Left colon (tissue), 2 donors: ENCODE measurements around the gene AFDN. TPM values are rescaled to one million over a fixed set of nuclear protein-coding genes. Genes with fewer than 3 reads are reported as not detected.

Source experiments
- ATAC-seq: fragments of 200-7000 bp; cut with Tn5 transposase; one replicate; pipeline ENCODE4 v1.9.1; 2020; ENCODE audit warnings: mild to moderate bottlenecking, moderate library complexity
- DNase-seq, 2 donors: peaks; one replicate each; pipeline ENCODE4 v3.0.0-alpha.2; 2020
- intact Hi-C, 2 donors: fragments of 100-400 bp; cut with DNase I in 1 of 2; cut with micrococcal nuclease in 1 of 2; formaldehyde crosslinking; loops; one replicate each; pipeline versions ENCODE4 v1.11.2 to v1.14.0; 2022; cut with DNase I, micrococcal nuclease
- total RNA-seq, 2 donors: library from RNA; stranded (reverse); fragmentation: NEBNext Ultra II Directional; extraction: Animal tissue kit (Norgen Biotek cat#: 25700); gene quantifications; one replicate each; pipeline ENCODE4 v1.2.1, GENCODE V29; 2021
- donor health status: DM: no; HTN: no; CAD: no.
- donor health status: DM: yes; HTN: yes; CAD: no.

Gene AFDN
- total RNA-seq, 2 donors from 2014 or later = 194 to 228 TPM

DNA sequence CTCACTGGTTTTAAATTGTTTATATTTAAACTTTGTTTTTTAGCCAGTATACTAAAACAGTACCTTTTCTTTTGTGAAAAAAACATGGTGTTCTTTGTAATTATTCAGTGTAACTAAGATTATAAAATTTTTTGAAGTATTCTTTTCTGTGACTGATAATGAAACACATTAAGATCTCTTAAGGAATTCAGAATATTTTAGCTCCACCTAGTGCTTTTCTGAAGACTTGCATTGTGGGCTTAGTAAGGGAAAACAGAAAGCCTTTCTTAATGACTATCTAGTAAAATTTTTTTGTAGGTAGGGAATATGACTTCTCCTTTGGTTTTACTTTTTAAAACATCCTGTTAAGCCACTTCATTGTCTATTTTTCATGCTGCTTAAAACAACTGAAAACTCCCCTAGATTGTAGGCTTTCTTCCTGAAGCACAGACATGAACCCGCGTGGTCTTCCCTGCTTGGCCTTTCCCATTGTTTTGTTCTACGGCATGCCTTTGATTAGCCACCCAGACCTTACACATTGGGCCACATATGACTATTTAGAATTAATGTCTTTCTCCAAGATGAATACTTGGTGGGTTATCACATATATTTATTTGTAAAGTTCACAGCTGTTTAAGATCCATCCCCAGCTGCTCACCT lies 72.1 kb downstream of the AFDN start:
- intact Hi-C loops = no loop called here
- ATAC-seq = peak; percentile 68
- no peak for DNase-seq

DNA sequence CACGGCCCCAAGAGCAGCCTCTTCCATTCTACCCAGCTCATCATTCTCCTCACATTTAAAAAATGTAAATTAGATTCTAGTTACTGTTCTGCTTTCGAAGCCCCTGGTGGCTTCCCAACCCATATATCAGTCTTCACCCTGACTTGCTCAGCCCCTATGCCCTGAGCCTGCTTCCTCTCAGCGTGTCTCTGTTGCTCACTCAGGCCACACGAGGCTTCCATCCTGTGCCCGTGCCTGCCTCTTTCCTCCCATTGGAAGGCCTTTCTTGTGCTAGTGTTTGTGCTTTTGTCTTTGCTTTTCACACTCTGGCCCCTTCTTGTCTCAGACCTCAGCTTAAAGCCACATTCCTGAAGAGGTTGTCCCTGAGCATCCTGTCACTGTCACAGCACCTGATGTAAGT lies 78.1 kb downstream of the AFDN start:
- intact Hi-C loops = no loop called here
- DNase-seq (no peak), ATAC-seq (no peak)

- peak; percentile 58 to 78 for DNase-seq
- ATAC-seq = peak; percentile 93
- intact Hi-C loops = no loop called here
These were observed 80.2 kb downstream of the AFDN start for GRCh38 chr6:167906899-167907298.

GRCh38 chr6:167907837-167908681 lies 81.3 kb downstream of the AFDN start:
- intact Hi-C loops = no loop called here
- DNase-seq (peak; percentile 38 to 46), ATAC-seq (peak; percentile 73)

DNA sequence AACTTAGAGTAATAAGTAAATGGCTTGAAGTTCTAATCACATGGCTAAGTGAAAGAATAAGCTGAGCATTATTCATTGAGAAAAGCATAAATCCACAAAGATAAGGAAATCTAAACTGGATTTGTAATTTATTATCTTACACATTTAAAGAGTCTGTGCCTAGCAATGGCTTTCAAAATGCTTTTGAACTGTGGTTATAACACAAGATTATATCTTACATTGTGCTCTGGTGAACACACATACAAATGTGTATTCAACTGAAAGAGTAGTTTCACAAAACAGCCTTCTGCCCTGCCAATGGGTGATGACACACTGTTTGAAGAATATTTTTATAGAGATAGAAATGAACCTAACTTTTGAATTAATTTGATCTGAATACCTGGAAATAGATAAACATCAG lies 83.3 kb downstream of the AFDN start:
- ATAC-seq (no peak), DNase-seq (no peak)
- intact Hi-C loops = no loop called here

DNA sequence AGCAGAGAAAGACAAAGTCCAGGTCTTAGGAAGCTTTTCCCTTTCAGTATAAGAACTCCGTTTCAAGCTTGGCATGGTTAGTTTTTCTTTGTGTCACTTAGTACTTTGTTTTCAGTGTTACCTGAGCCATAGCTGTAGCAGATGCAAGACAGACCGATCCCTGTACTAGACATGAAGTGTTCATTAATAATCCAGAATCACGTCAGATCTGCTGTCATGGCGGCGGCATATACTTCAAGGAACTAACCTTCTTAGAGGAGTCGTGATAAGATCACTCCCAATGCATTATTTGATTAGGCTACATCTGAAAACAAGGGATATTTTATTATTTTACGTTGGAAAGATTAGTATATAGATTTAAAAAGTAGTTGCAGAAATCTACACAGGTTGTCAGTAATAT lies 83.9 kb downstream of the AFDN start:
- DNase-seq (no peak), ATAC-seq (no peak)
- intact Hi-C loops = no loop called here

DNA sequence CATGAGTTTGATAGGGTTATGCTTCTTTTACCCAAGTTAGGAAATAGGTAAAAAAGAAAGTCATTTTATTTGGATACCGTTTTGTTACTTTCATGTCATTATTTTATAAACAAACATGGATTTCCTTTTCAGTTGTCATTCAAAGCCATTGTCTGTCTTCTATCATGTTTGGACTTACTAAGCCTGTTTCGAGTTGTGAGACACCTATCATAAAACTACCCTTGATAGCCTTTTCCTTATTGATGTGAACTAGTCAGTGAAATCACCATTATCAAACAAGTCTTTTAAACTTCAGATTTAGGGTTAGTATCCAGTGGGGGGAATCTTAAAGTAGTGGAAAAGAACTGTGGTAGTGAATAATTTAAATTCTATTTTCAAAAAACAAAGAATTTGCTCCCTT lies 85.8 kb downstream of the AFDN start:
- intact Hi-C loops = no loop called here
- ATAC-seq = peak; percentile 69
- DNase-seq = no peak

- intact Hi-C loops = no loop called here
- no peak for ATAC-seq
- DNase-seq = no peak
These were observed 87.0 kb downstream of the AFDN start for GRCh38 chr6:167913699-167914098.

GRCh38 chr6:167915139-167915538 lies 88.4 kb downstream of the AFDN start:
- ATAC-seq = no peak
- DNase-seq = no peak
- intact Hi-C loops = no loop called here

DNA sequence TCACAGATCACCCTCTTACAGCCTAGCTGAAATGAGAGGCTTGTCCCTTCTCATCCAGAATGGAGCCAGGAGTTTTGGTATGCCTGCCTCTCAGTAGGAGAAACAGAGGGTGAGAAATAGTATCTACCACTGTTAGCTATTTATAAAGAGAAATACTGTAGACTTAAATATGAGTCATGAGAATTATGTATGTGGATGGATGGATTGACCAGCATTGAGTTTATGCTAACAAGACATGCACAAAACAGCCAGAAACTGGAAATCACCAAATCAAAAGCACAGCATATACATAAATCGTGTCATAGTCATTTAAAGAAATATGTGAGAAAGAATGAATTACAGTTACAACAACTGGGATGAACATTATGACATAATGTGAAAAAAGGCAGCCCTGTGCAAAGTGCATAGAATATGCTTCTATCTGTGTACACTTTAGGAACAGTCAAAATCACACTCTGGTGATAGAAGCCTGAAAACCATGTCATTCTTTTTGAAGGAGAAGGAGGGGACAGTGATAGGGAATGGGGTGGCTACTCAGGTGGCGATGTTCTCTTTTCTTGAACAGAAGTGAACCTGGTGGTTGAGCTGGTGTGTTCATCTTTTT lies 90.9 kb downstream of the AFDN start:
- ATAC-seq (no peak), DNase-seq (no peak)
- intact Hi-C loops = no loop called here

DNA sequence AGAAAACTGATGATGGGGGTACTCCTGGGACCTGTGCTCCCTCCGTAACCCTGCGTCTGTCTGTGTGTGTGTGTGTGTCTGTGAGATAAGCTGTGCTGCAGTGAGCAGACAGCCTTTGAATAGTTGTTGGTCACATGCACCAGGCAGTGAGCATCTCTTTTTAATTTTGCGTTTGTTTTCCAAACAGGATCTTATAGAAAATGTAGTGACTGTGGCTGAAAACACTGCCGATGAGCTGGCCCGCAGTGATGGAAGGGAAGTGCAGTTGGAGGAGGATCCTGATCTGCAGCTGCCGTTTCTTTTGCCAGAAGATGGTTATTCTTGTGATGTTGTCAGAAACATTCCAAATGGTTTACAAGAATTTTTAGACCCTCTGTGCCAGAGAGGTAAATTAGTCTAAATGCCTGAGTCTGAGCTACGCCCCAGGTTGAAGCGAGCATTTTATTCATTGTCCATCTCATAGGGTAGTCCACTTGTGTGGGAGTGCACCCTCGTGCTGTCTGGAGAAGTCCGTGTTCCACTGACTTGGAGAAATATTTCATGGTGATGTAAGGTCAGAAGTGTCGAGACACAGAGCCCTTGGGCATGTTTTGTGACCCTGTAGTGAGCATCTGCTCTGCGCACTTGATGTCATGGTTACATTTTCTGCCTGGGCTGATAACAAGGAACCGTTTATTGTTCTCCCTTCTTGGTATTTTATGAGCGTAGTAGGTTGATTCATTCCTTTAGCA lies 92.0 kb downstream of the AFDN start:
- DNase-seq = no peak
- intact Hi-C loops = no loop called here
- no peak for ATAC-seq

- DNase-seq (no peak), ATAC-seq (no peak)
- intact Hi-C loops = no loop called here
These were observed 92.6 kb downstream of the AFDN start for GRCh38 chr6:167919349-167919748.

GRCh38 chr6:167920165-167920564 lies 93.5 kb downstream of the AFDN start:
- intact Hi-C loops = no loop called here
- no peak for DNase-seq
- no peak for ATAC-seq

DNA sequence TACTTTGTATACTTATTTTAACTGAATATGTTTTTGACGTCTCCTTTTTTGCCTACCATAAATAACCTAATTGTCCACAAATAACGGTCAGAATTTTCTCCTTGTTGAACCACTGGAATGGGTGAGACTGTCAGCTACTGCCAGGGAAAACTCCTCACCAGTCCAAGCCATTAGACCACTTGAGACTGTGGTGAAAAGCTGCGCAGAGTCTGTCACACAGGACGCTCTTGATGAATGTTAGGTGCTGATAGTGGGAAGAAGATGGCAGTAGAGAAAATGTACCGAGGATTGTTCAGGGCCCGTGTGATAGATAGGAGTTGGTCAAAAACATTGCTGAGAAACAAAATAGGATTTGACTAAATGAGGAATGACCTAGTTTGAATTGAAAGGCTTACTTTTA lies 95.1 kb downstream of the AFDN start:
- intact Hi-C loops = no loop called here
- ATAC-seq (no peak), DNase-seq (no peak)

DNA sequence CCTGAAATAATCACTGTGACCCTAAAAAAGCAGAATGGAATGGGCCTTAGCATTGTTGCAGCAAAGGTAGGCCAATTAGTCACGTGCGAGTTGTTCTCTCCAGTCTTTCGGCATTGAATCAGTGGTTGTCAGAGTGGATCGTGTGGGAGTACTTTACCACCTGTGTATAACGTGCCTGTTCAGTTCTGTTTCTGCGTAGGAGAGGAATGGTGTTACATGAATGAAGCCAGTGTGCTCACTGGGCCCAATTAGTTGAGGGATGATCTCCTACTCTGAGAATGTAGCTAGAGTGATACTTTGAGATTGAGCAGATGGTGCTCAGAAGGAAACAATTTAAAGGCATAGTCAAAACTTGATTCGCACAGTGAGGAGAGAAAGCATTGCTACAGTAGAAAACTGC lies 98.3 kb downstream of the AFDN start:
- DNase-seq = no peak
- intact Hi-C loops = no loop called here
- no peak for ATAC-seq

GRCh38 chr6:167927246-167927645 lies 100.5 kb downstream of the AFDN start:
- intact Hi-C loops = no loop called here
- DNase-seq (no peak), ATAC-seq (no peak)

GRCh38 chr6:167928111-167928510 lies 101.4 kb downstream of the AFDN start:
- ATAC-seq (no peak), DNase-seq (no peak)
- intact Hi-C loops = no loop called here

GRCh38 chr6:167930295-167930694 lies 103.6 kb downstream of the AFDN start:
- intact Hi-C loops = no loop called here

GRCh38 chr6:167932468-167933276 lies 106.0 kb downstream of the AFDN start:
- ATAC-seq (peak; percentile 47), DNase-seq (peak in 1 of 2 donors; percentile 43)
- intact Hi-C loops = no loop called here

More at GRCh38 chr6:167930295-167930694, 103.6 kb downstream of the AFDN start:
- ATAC-seq (no peak), DNase-seq (no peak)
